Fibroblast of lung (primary cell): ENCODE data around the gene KRCC1.

ENCODE experiments used
- EZH2 ChIP-seq: IDR thresholded peaks from 2 replicates; pipeline ENCODE4 v1.5.1; 2012; ENCODE audit warnings: low read length, control low read depth, mild to moderate bottlenecking; ENCODE audit errors: missing control alignments
- TF ChIP-seq, protein P1 (sequence below), 2 donors: IDR thresholded peaks in 1 of 2; conservative IDR thresholded peaks in 1 of 2; 1 replicate in 1 of 2; 2 replicates in 1 of 2; pipeline ENCODE4 v1.5.1; 2011 to 2012; ENCODE audit warnings: low read length in 2 of 2, control low read depth in 1 of 2, inconsistent platforms in 1 of 2, low read depth in 1 of 2, mild to moderate bottlenecking in 1 of 2

- TF ChIP-seq, protein P1, sequence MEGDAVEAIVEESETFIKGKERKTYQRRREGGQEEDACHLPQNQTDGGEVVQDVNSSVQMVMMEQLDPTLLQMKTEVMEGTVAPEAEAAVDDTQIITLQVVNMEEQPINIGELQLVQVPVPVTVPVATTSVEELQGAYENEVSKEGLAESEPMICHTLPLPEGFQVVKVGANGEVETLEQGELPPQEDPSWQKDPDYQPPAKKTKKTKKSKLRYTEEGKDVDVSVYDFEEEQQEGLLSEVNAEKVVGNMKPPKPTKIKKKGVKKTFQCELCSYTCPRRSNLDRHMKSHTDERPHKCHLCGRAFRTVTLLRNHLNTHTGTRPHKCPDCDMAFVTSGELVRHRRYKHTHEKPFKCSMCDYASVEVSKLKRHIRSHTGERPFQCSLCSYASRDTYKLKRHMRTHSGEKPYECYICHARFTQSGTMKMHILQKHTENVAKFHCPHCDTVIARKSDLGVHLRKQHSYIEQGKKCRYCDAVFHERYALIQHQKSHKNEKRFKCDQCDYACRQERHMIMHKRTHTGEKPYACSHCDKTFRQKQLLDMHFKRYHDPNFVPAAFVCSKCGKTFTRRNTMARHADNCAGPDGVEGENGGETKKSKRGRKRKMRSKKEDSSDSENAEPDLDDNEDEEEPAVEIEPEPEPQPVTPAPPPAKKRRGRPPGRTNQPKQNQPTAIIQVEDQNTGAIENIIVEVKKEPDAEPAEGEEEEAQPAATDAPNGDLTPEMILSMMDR (conservative IDR thresholded peaks at IDR 0.05 in 1 of 2, IDR thresholded peaks at IDR 0.05 in 1 of 2; ENCODE audit: low read depth in 1 of 2, low read length in 2 of 2): no peak
- TF ChIP-seq EZH2: no peak
Measured at GRCh38 chr2:88032070-88032702, 23.4 kb downstream of the KRCC1 start.
